ENCODE results near the gene TTC33. TPM values are rescaled to one million over a fixed set of nuclear protein-coding genes. Genes with fewer than 3 reads are reported as not detected.
"Not testable (repeated sequence)": the region's sequence is repeated elsewhere in the genome, so short reads cannot be mapped to it uniquely, and the experiment has no call there.

The TTC33 gene
- total RNA-seq, 1 experiment from 2014 or later, result 12.6 TPM

DNA sequence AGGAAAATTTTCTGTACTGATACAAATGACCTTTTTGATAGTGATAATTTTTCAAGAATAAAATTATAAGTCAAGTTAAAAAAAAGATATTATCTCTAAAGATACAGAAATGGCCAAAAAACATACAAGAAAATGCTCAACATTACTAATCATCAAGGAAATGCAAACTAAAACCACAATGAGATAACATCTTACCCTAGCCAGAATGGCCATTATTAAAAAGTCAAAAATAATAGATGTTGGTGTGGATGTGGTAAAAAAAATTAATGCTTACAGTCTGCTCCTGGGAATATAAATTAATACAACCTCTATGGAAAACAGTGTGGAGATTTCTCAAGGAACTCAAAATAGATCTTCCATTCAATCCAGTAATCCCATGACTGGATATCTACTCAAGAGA lies 99.0 kb downstream of the TTC33 start:
- POLR2A ChIA-PET, result no interaction called here
- no peak overlapping the region for H3K27ac ChIP-seq (ENCODE audit: low read length)
- H3K4me3 ChIP-seq (ENCODE audit: low read depth in 2 of 2, low read length in 2 of 2), result no peak overlapping the region
- CTCF ChIA-PET, result no interaction called here
- ATAC-seq, result no peak
- TF ChIP-seq TCF7L2 (IDR thresholded peaks at IDR 0.05; ENCODE audit: low read depth, low read length) (no peak), SIN3A (IDR thresholded peaks at IDR 0.05; ENCODE audit: borderline replicate concordance, insufficient read depth, low read depth, low read length) (no peak), POLR2AphosphoS5 (IDR thresholded peaks at IDR 0.05; ENCODE audit: low read depth, low read length) (no peak)
- TF ChIP-seq, protein P1, sequence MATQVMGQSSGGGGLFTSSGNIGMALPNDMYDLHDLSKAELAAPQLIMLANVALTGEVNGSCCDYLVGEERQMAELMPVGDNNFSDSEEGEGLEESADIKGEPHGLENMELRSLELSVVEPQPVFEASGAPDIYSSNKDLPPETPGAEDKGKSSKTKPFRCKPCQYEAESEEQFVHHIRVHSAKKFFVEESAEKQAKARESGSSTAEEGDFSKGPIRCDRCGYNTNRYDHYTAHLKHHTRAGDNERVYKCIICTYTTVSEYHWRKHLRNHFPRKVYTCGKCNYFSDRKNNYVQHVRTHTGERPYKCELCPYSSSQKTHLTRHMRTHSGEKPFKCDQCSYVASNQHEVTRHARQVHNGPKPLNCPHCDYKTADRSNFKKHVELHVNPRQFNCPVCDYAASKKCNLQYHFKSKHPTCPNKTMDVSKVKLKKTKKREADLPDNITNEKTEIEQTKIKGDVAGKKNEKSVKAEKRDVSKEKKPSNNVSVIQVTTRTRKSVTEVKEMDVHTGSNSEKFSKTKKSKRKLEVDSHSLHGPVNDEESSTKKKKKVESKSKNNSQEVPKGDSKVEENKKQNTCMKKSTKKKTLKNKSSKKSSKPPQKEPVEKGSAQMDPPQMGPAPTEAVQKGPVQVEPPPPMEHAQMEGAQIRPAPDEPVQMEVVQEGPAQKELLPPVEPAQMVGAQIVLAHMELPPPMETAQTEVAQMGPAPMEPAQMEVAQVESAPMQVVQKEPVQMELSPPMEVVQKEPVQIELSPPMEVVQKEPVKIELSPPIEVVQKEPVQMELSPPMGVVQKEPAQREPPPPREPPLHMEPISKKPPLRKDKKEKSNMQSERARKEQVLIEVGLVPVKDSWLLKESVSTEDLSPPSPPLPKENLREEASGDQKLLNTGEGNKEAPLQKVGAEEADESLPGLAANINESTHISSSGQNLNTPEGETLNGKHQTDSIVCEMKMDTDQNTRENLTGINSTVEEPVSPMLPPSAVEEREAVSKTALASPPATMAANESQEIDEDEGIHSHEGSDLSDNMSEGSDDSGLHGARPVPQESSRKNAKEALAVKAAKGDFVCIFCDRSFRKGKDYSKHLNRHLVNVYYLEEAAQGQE (IDR thresholded peaks at IDR 0.05; ENCODE audit: insufficient read depth in 1 of 2, low read depth in 2 of 2, low read length in 1 of 2), result no peak
- TF ChIP-seq, protein P2, sequence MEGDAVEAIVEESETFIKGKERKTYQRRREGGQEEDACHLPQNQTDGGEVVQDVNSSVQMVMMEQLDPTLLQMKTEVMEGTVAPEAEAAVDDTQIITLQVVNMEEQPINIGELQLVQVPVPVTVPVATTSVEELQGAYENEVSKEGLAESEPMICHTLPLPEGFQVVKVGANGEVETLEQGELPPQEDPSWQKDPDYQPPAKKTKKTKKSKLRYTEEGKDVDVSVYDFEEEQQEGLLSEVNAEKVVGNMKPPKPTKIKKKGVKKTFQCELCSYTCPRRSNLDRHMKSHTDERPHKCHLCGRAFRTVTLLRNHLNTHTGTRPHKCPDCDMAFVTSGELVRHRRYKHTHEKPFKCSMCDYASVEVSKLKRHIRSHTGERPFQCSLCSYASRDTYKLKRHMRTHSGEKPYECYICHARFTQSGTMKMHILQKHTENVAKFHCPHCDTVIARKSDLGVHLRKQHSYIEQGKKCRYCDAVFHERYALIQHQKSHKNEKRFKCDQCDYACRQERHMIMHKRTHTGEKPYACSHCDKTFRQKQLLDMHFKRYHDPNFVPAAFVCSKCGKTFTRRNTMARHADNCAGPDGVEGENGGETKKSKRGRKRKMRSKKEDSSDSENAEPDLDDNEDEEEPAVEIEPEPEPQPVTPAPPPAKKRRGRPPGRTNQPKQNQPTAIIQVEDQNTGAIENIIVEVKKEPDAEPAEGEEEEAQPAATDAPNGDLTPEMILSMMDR (IDR thresholded peaks at IDR 0.05), result no peak
- intact Hi-C loops (cut with micrococcal nuclease; ENCODE audit: unreplicated experiment), result no loop called here
- no peak for DNase-seq (ENCODE audit: low read depth, low spot score)
- BruUV-seq (replicated peaks), result no TSS peak
- no peaks in the 10 kb centered on the region for H3K36me3 ChIP-seq (ENCODE audit: control insufficient read depth, insufficient read depth, low read length)
- no peaks in the 10 kb centered on the region for H3K9me3 ChIP-seq (ENCODE audit: control insufficient read depth, insufficient read depth, low read depth, low read length)
- H3K27me3 ChIP-seq (ENCODE audit: control insufficient read depth, insufficient read depth, low read length), result no peaks in the 10 kb centered on the region
- in situ Hi-C loops (cut with HindIII; ENCODE audit: low pct_unique_long_range_greater_than_20kb, low sequenced_read_pairs), result no loop called here
- no peaks in the 10 kb centered on the region for H3K4me1 ChIP-seq (ENCODE audit: control insufficient read depth, insufficient read depth, low read length)

DNA sequence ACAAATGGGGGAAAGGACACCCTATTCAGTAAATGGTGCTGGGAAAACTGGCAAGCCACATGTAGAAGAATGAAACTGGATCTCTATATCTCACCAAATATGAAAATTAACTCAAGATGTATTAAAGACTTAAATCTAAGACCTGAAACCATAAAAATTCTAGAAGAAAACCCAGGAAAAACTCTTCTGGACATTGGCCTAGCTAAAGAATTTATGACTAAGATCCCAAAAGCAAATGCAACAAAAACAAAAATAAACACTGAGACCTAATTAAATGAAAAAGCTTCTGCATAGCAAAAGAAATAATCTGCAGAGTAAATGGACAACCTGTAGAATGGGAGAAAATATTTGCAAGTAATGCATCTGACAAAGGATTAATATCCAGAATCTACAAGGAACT lies 99.7 kb downstream of the TTC33 start:
- H3K27me3 ChIP-seq (ENCODE audit: control insufficient read depth, insufficient read depth, low read length); POLR2A ChIA-PET; ATAC-seq; H3K36me3 ChIP-seq (ENCODE audit: control insufficient read depth, insufficient read depth, low read length); H3K27ac ChIP-seq (ENCODE audit: low read length); H3K4me1 ChIP-seq (ENCODE audit: control insufficient read depth, insufficient read depth, low read length); CTCF ChIA-PET; H3K9me3 ChIP-seq (ENCODE audit: control insufficient read depth, insufficient read depth, low read depth, low read length); in situ Hi-C loops (cut with HindIII; ENCODE audit: low pct_unique_long_range_greater_than_20kb, low sequenced_read_pairs); intact Hi-C loops (cut with micrococcal nuclease; ENCODE audit: unreplicated experiment); DNase-seq (ENCODE audit: low read depth, low spot score); H3K4me3 ChIP-seq (ENCODE audit: low read depth in 2 of 2, low read length in 2 of 2); BruUV-seq (replicated peaks): not testable (repeated sequence)

- no TSS peak for BruUV-seq (replicated peaks)
- no peak for DNase-seq (ENCODE audit: low read depth, low spot score)
- Histone ChIP-seq H3K9me3 (ENCODE audit: control insufficient read depth, insufficient read depth, low read depth, low read length) (no peaks in the 10 kb centered on the region), H3K36me3 (ENCODE audit: control insufficient read depth, insufficient read depth, low read length) (no peaks in the 10 kb centered on the region), H3K4me1 (ENCODE audit: control insufficient read depth, insufficient read depth, low read length) (no peaks in the 10 kb centered on the region), H3K27me3 (ENCODE audit: control insufficient read depth, insufficient read depth, low read length) (no peaks in the 10 kb centered on the region), H3K27ac (ENCODE audit: low read length) (no peak overlapping the region), H3K4me3 (ENCODE audit: low read depth in 2 of 2, low read length in 2 of 2) (no peak overlapping the region)
- ChIA-PET CTCF (no interaction called here), POLR2A (interaction anchor here (0.6 kb wide), 1 partner anchor 299 kb away, joined by 5 read pairs; no protein-coding TSS in a partner anchor)
- intact Hi-C loops (cut with micrococcal nuclease; ENCODE audit: unreplicated experiment) (no loop called here), in situ Hi-C loops (cut with HindIII; ENCODE audit: low pct_unique_long_range_greater_than_20kb, low sequenced_read_pairs) (no loop called here)
- no peak for ATAC-seq
- TF ChIP-seq, protein P1 (IDR thresholded peaks at IDR 0.05; ENCODE audit: insufficient read depth in 1 of 2, low read depth in 2 of 2, low read length in 1 of 2), result no peak
- TF ChIP-seq TCF7L2 (IDR thresholded peaks at IDR 0.05; ENCODE audit: low read depth, low read length), result no peak
- TF ChIP-seq, protein P2 (IDR thresholded peaks at IDR 0.05), result no peak
- no peak for TF ChIP-seq POLR2AphosphoS5 (IDR thresholded peaks at IDR 0.05; ENCODE audit: low read depth, low read length)
- TF ChIP-seq SIN3A (IDR thresholded peaks at IDR 0.05; ENCODE audit: borderline replicate concordance, insufficient read depth, low read depth, low read length), result no peak
Measured at GRCh38 chr5:40655138-40655537, 100.6 kb downstream of the TTC33 start.
